SU-DHL-6 (cell line): ENCODE results near the gene ACAA1.
"Not testable (repeated sequence)": the region's sequence is repeated elsewhere in the genome, so short reads cannot be mapped to it uniquely, and the experiment has no call there.

ENCODE experiments used
- H2AFZ ChIP-seq: fragments of 200-600 bp; sonication (generic); 2 replicates; pipeline ENCODE4 v1.6.1; 2014; ENCODE audit warnings: low read depth, mild to moderate bottlenecking, moderate library complexity, mixed read lengths, antibody characterized with exemption, low read length; ENCODE audit not compliant: severe bottlenecking
- H3F3A ChIP-seq: fragments of 200-600 bp; shearing (Covaris generic); 2 replicates; pipeline ENCODE4 v1.6.0; 2016; ENCODE audit warnings: antibody characterized with exemption, mild to moderate bottlenecking; ENCODE audit not compliant: insufficient read depth
- H3K27ac ChIP-seq: fragments of 200-600 bp; sonication (generic); 2 replicates; pipeline ENCODE4 v1.5.1; 2016; ENCODE audit warnings: low read depth, mild to moderate bottlenecking, low read length, moderate library complexity, mixed read lengths
- H3K27me3 ChIP-seq: fragments of 200-600 bp; sonication (generic), shearing (Covaris generic); 2 replicates; pipeline ENCODE4 v1.6.0; 2014; ENCODE audit warnings: mild to moderate bottlenecking, low read length
- H3K36me3 ChIP-seq: fragments of 200-600 bp; sonication (generic); 2 replicates; pipeline ENCODE4 v1.6.1; 2014; ENCODE audit warnings: mild to moderate bottlenecking, low read length, mixed read lengths
- H3K4me2 ChIP-seq: fragments of 300-600, 200-600 bp; shearing (Covaris generic), sonication (generic); 2 replicates; pipeline ENCODE4 v1.6.0; 2014; ENCODE audit warnings: low read length, low read depth, mild to moderate bottlenecking; ENCODE audit not compliant: poor library complexity, severe bottlenecking
- H3K4me3 ChIP-seq: fragments of 200-600 bp; sonication (generic); 2 replicates; pipeline ENCODE4 v1.5.1; 2014; ENCODE audit warnings: antibody characterized with exemption, low read length, mild to moderate bottlenecking, mixed read lengths; ENCODE audit not compliant: insufficient read depth, poor library complexity, severe bottlenecking
- H3K79me2 ChIP-seq: fragments of 200-600 bp; sonication (generic); 2 replicates; pipeline ENCODE4 v1.6.1; 2014; ENCODE audit warnings: mild to moderate bottlenecking, low read length, moderate library complexity; ENCODE audit not compliant: insufficient read depth
- H3K9ac ChIP-seq: fragments of 200-600 bp; sonication (generic); 2 replicates; pipeline ENCODE4 v1.7.0; 2014; ENCODE audit warnings: mild to moderate bottlenecking, low read length
- H3K9me2 ChIP-seq: fragments of 200-600 bp; sonication (generic); replicated peaks from 2 replicates; pipeline ENCODE4 v1.6.1; 2014; ENCODE audit warnings: low read length; ENCODE audit not compliant: insufficient read depth
- H3K9me3 ChIP-seq: fragments of 200-600 bp; sonication (generic); 2 replicates; pipeline ENCODE4 v1.6.1; 2014; ENCODE audit warnings: low read length, mixed read lengths; ENCODE audit not compliant: insufficient read depth
- H4K20me1 ChIP-seq: fragments of 200-600 bp; sonication (generic); 2 replicates; pipeline ENCODE4 v1.6.1; 2014; ENCODE audit warnings: low read depth, mild to moderate bottlenecking, antibody characterized with exemption, low read length, moderate library complexity, mixed read lengths
- CTCF ChIP-seq: fragments of 200-600 bp; sonication (generic); IDR thresholded peaks from one replicate; pipeline ENCODE4 v1.5.1; 2017; ENCODE audit warnings: antibody characterized with exemption, mild to moderate bottlenecking, low read length, moderate library complexity; ENCODE audit not compliant: insufficient read depth, poor library complexity, severe bottlenecking
- EZH2phosphoT487 ChIP-seq: fragments of 200-600 bp; sonication (generic), shearing (Covaris generic); conservative IDR thresholded peaks from 2 replicates; pipeline ENCODE4 v1.6.1; 2018; ENCODE audit warnings: mild to moderate bottlenecking, antibody characterized with exemption, low read length, moderate library complexity, mixed read lengths

Gene ACAA1

DNA sequence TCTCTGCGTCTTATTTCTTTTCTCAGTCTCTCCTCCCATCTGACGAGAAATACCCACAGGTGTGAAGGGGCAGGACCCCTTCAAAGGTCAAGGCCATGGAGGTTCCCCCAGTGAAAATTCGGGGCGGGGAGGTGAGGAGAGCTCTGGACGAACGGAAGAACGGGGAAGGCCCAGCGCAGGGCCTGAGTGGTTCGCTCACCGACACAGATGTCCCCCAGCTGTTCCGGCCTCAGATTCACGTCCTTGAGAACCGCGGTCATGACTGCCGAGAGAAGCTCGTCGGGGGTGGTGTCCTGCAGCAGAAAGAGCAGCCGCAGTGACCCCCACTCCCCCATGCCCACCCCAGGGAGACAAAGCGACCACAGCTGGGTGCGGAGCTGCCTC lies 542 bp downstream of the ACAA1 start:
- Histone ChIP-seq H3K4me3 (peak overlapping the region; percentile 78), H3K79me2 (peaks cover 15% of the 10 kb centered on the region), H3K4me2 (peak overlapping the region; percentile 81), H3F3A (no peaks in the 10 kb centered on the region), H3K9me2 (no peaks in the 10 kb centered on the region), H4K20me1 (no peaks in the 10 kb centered on the region), H3K9ac (peak overlapping the region; percentile 83), H2AFZ (no peak overlapping the region), H3K27ac (no peak overlapping the region), H3K9me3 (no peaks in the 10 kb centered on the region), H3K36me3 (no peaks in the 10 kb centered on the region), H3K27me3 (no peaks in the 10 kb centered on the region)
- TF ChIP-seq EZH2phosphoT487 = no peak
- TF ChIP-seq CTCF = no peak

DNA sequence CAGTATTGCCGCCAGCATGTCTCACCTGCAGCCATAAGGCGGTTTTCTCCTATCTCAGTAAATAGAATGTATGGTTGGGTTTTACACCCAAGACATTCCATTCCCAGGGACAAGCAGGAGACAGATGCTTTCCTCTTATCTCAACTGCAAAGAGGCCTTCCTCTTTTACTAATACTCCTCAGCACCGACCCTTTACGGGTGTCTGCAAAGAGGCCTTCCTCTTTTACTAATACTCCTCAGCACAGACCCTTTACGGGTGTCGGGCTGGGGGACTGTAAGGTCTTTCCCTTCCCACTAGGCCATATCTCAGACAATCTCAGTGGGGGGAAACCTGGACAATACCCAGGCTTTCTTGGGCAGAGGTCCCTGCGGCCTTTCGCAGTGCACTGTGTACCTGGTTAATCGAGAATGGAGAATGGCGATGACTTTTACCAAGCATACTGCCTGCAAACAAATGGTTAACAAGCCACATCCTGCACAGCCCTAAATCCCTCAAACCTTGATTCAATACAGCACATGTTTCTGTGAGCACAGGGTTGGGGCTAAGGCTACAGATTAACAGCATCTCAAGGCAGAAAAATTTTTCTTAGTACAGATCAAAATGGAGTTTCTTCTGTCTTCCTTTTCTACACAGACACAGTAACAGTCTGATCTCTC lies 1.2 kb downstream of the ACAA1 start:
- H3K4me3 ChIP-seq = peak overlapping the region; percentile 78
- H3K4me2 ChIP-seq = peak overlapping the region; percentile 81
- not testable (repeated sequence) for H4K20me1 ChIP-seq, H3K27ac ChIP-seq, H3K27me3 ChIP-seq, H3K9me3 ChIP-seq, H3F3A ChIP-seq, H3K9me2 ChIP-seq, H3K36me3 ChIP-seq, H2AFZ ChIP-seq
- H3K9ac ChIP-seq = peak overlapping the region; percentile 83
- H3K79me2 ChIP-seq = peaks cover 15% of the 10 kb centered on the region

DNA sequence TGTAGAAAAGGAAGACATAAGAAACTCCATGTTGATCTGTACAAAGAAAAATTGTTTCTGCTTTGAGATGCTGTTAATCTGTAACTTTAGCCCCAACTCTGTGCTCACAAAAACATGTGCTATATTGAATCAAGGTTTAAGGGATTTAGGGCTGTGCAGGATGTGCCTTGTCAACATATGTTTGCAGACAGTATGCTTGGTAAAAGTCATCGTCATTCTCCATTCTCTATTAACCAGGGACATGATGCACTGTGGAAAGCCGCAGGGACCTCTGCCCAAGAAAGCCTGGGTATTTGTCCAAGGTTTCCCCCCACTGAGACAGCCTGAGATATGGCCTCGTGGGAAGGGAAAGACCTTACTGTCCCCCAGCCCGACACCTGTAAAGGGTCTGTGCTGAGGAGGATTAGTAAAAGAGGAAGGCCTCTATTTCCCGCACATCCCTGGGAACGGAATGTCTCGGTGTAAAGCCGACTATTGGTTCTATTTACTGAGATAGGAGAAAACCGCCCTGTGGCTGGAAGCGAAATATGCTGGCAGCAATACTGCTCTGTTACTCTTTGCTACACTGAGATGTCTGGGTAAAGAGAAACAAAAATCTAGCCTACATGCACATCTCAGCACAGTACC lies 2.3 kb downstream of the ACAA1 start:
- not testable (repeated sequence) for H3K27me3 ChIP-seq, H3K36me3 ChIP-seq, H3K9ac ChIP-seq, H4K20me1 ChIP-seq, H3K27ac ChIP-seq, H3F3A ChIP-seq, H3K9me2 ChIP-seq, H3K9me3 ChIP-seq, H3K4me3 ChIP-seq, H2AFZ ChIP-seq, H3K4me2 ChIP-seq
- H3K79me2 ChIP-seq = peaks cover 13% of the 10 kb centered on the region

GRCh38 chr3:38133557-38134405 lies 3.1 kb downstream of the ACAA1 start:
- Histone ChIP-seq H3K4me2 (no peak overlapping the region), H3K36me3 (no peaks in the 10 kb centered on the region), H3K9me3 (no peaks in the 10 kb centered on the region), H3K79me2 (peaks cover 6% of the 10 kb centered on the region), H4K20me1 (no peaks in the 10 kb centered on the region), H3K27me3 (no peaks in the 10 kb centered on the region), H3K27ac (no peak overlapping the region), H3K9me2 (no peaks in the 10 kb centered on the region), H2AFZ (no peak overlapping the region), H3K4me3 (no peak overlapping the region), H3K9ac (no peak overlapping the region), H3F3A (no peaks in the 10 kb centered on the region)
- no peak for TF ChIP-seq EZH2phosphoT487
- TF ChIP-seq CTCF = no peak
